Aorta (tissue), 5 donors: Measurements from ENCODE around the gene PLEKHG4. TPM values are rescaled to one million over a fixed set of nuclear protein-coding genes. Genes with fewer than 3 reads are reported as not detected.

Source experiments
- ATAC-seq: fragments of 200-7000 bp; cut with Tn5 transposase; one replicate; pipeline ENCODE4 v1.9.1; 2022; ENCODE audit warnings: moderate library complexity; ENCODE audit not compliant: low FRiP score
- DNase-seq, 2 donors: peaks; one replicate each; pipeline ENCODE4 v3.0.0-alpha.2; 2020
- H3K27ac ChIP-seq, 2 donors: one replicate each; pipeline ENCODE4 v1.5.1; 2013; ENCODE audit warnings: low read length in 2 of 2, mild to moderate bottlenecking in 2 of 2, moderate library complexity in 2 of 2, control low read depth in 1 of 2, inconsistent platforms in 1 of 2, low read depth in 1 of 2
- H3K27me3 ChIP-seq, 2 donors: one replicate each; pipeline ENCODE4 v1.6.1; 2013; ENCODE audit warnings: control low read depth in 1 of 2, low read length in 1 of 2, mild to moderate bottlenecking in 1 of 2, moderate library complexity in 1 of 2; ENCODE audit not compliant: insufficient read depth in 2 of 2, control insufficient read depth in 1 of 2
- H3K36me3 ChIP-seq, 2 donors: one replicate each; pipeline ENCODE4 v1.6.1; 2013; ENCODE audit warnings: control low read depth in 1 of 2, low read length in 1 of 2, mild to moderate bottlenecking in 1 of 2; ENCODE audit not compliant: insufficient read depth in 2 of 2, control insufficient read depth in 1 of 2
- H3K4me1 ChIP-seq, 2 donors: one replicate each; pipeline ENCODE4 v1.6.1; 2013; ENCODE audit warnings: low read length in 2 of 2, control low read depth in 1 of 2, mild to moderate bottlenecking in 1 of 2, moderate library complexity in 1 of 2; ENCODE audit not compliant: insufficient read depth in 2 of 2, control insufficient read depth in 1 of 2
- H3K4me3 ChIP-seq, 2 donors: one replicate each; pipeline ENCODE4 v1.5.1; 2013; ENCODE audit warnings: low read length in 2 of 2, control low read depth in 1 of 2, mild to moderate bottlenecking in 1 of 2
- H3K9me3 ChIP-seq: one replicate; pipeline ENCODE4 v1.6.1; 2013; ENCODE audit warnings: mild to moderate bottlenecking, low read length; ENCODE audit not compliant: control insufficient read depth
- WGBS, 2 donors: extraction: QIAGEN DNeasy Blood & Tissue Kit; methylation state at CpG; one replicate each; pipeline ENCODE4 v1.1.7; 2013; 5-methylcytosine and 5-hydroxymethylcytosine counted together
- intact Hi-C, 2 donors: fragments of 100-400 bp; cut with DNase I; formaldehyde crosslinking; loops; one replicate each; pipeline versions ENCODE4 v1.14.2 to v1.15.0; 2022
- polyA plus RNA-seq, 2 donors: library from polyadenylated mRNA; stranded (reverse); fragments of 200-250 nt; gene quantifications; one replicate each; pipeline ENCODE4 v1.2.3, GENCODE V29; 2013
- total RNA-seq, 2 donors: library from RNA; stranded (reverse); fragmentation: NEBNext Ultra II Directional; extraction: Animal tissue kit (Norgen Biotek cat#: 25700); gene quantifications; one replicate each; pipeline ENCODE4 v1.2.1, GENCODE V29; 2021
- donor health status: healthy with polysubstance abuse.
- donor health status: Bipolar disorder and iron deficiency.
- donor health status: DM: no; HTN: no; CAD: no.
- donor health status: DM: no; HTN: no; CAD: no.
- donor health status: DM: yes; HTN: yes; CAD: no.

PLEKHG4 gene
- total and polyA plus RNA-seq, 4 donors, result 2.1 to 16.7 (median 4.7) TPM

DNA sequence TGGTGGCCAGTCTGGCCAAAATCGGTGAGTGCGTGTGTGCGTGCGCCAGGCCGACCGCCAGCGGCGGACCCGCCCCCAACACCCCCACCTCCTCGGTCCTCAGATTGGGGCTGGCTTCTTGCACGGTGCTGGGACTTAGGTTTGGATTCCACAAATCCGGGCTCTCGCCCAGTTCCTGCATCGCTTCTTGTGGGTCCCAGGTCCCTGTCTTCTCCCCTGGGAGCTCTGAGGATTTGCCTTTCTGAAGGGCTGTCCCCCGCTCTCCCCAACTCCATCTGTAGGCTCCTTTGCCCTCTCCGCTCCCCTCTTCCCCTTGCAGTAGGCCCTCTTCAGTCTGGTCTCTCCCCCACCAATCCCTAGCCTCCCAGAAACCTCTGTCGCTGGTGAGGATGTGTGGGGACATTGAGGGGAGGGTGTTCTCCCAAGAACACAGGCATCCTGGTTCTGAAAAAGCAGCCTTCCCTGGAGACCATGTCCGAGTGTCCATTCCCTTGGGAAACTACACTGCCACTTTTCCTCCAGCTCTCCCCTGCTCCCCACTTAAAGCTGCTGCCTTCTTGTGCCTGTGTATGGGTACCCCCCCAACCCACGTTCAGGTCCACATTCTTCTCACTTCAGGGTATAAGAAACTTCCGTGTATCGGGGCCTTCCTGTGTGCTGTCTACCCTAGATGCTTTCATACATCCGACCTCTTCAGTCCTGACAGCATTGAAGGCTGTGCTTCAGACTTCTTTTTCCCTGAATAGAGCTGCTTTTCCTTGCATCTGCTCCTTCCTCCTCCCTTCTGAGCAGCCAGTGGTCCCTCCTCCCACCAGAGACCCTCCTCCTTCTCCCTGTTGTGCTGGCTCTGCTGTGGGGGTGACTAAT is 29.9 kb upstream of the PLEKHG4 start:
- H3K4me1 ChIP-seq, result no peaks in the 10 kb centered on the region
- WGBS, 2 donors, result 17 to 18% methylated on average over 19 to 22 of the region's 22 CpGs
- no peaks in the 10 kb centered on the region for H3K36me3 ChIP-seq
- H3K9me3 ChIP-seq, result no peaks in the 10 kb centered on the region
- peak; percentile 52 to 62 for DNase-seq
- intact Hi-C loops, result no loop called here
- ATAC-seq, result no peak
- H3K27me3 ChIP-seq, result no peaks in the 10 kb centered on the region
- H3K27ac ChIP-seq, result no peak overlapping the region
- no peak overlapping the region for H3K4me3 ChIP-seq

DNA sequence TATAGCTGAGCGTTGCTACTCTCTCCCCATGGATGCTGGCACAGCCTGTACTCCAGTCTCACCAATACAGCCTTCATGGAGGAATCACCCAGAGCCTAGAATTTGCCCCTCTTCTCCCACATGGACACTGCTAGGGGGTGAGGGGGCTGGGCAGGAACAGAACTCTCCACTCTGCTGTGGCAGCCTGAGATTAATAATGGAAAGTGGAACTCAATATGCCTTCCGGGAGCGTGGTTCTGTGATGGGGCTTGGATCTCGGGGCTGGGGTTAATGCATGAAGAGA is 29.3 kb upstream of the PLEKHG4 start:
- DNase-seq (peak in 1 of 2 donors; percentile 30), ATAC-seq (no peak)
- Histone ChIP-seq H3K9me3 (no peaks in the 10 kb centered on the region), H3K36me3 (no peaks in the 10 kb centered on the region), H3K27ac (no peak overlapping the region), H3K4me1 (no peaks in the 10 kb centered on the region), H3K27me3 (no peaks in the 10 kb centered on the region), H3K4me3 (no peak overlapping the region)
- WGBS, 2 donors, result 58 to 64% methylated on average over 4 of the region's 4 CpGs
- intact Hi-C loops, result no loop called here

DNA sequence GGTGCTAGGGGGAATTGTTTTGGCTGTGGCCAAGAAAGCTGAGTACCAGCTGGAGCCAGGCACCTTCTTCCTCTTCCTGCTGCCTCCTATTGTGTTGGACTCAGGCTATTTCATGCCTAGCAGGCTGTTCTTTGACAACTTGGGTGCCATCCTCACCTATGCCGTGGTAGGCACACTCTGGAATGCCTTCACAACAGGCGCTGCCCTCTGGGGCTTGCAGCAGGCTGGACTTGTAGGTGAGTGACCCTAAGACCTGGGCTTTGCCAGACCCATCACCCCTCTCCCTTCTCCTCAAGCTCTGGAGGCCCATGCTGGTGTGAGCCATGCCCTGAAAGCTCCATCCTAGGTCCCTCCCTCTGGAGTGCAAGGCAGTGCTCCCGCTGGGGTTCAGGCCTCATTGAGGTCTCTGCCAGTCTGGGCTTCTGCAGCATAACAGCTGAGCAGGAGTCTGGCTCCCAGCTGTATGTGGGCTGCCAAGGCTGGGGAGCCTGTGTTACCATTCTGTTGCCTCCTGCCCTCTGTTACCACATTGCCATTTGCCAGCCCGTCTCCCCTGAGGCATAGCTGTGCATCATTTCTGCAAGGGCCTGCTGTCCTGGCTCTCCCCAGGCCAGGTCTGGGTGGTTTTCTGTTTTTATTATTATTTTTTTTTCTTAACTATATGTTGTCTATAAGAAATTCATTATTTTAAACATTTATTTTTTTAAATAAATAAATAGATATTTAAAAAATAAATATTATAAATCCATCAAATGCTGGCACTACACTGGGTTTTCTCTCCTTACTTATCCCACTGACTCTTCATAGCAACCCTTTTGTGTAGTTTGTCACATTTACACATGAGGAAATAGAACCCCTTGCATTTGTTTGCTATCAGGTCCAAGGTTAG is 26.5 kb upstream of the PLEKHG4 start:
- no peaks in the 10 kb centered on the region for H3K9me3 ChIP-seq
- no peak overlapping the region for H3K4me3 ChIP-seq
- WGBS, 2 donors, result 77 to 78% methylated on average over 4 of the region's 4 CpGs
- intact Hi-C loops, result no loop called here
- no peak for ATAC-seq
- H3K4me1 ChIP-seq, result no peaks in the 10 kb centered on the region
- no peaks in the 10 kb centered on the region for H3K27me3 ChIP-seq
- DNase-seq, result peak in 1 of 2 donors; percentile 60
- H3K27ac ChIP-seq, result no peak overlapping the region
- H3K36me3 ChIP-seq, result no peaks in the 10 kb centered on the region

DNA sequence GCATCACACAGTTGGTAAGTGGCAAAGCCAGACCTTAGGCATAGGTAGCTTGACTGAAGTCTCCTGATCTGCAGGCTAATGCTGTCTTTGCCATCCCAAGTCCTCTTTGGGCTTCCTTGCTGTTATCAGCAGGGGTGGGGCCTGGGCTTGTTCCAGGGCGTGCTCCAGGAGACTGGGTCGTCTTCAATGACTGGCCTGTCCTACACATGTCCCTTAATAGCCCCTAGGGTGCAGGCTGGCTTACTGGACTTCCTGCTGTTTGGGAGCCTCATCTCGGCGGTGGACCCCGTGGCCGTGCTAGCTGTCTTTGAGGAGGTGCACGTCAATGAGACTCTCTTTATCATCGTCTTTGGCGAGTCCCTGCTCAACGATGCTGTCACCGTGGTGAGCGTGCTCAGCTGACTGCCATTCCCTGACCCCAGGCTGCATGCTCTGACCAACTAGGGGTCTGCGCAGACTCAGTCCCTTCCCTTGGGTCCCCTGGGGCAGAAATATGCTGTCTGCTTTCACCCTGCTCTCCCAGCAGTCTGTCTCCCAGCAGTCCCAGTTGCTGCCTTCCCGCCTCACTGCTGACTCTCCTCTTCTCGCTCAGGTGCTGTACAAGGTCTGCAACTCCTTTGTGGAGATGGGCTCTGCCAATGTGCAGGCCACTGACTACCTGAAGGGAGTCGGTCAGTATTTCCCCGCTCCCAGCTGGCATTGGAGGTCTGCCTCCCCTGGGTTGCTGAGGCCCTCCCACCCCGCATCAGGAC is 24.4 kb upstream of the PLEKHG4 start:
- H3K36me3 ChIP-seq, result no peaks in the 10 kb centered on the region
- H3K9me3 ChIP-seq, result no peaks in the 10 kb centered on the region
- H3K4me3 ChIP-seq, result no peak overlapping the region
- 90 to 92% methylated on average over 18 of the region's 18 CpGs for WGBS, 2 donors
- intact Hi-C loops, result no loop called here
- no peak for ATAC-seq
- peak in 1 of 2 donors; percentile 55 for DNase-seq
- H3K27me3 ChIP-seq, result no peaks in the 10 kb centered on the region
- H3K4me1 ChIP-seq, result no peaks in the 10 kb centered on the region
- no peak overlapping the region for H3K27ac ChIP-seq

DNA sequence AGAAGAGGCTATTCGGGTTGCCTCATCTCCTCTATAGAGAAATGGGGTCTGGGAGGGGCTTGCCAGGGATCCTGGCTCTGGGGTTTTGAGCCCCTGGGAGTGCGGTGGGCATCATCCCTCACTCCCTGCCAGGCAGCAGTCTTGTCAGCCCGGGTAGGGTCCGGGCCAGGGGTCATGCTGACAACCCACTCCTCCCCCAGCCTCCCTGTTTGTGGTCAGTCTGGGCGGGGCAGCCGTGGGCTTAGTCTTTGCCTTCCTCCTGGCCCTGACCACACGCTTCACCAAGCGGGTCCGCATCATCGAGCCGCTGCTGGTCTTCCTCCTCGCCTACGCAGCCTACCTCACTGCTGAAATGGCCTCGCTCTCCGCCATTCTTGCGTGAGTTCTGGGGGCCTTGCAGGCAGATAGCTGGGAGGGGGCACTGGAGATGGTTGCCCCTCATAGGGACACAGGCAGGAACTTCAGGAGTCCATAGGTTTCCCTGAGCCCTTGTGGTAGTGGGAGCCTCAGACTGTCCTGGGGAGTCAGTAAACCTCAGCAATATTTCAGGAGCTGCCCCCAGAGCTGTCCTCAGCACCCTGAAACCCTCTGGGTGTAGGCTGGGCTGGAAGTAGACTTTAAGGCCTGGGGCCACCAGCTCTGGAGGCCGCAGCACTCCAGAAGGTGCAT is 23.6 kb upstream of the PLEKHG4 start:
- intact Hi-C loops, result no loop called here
- 93 to 94% methylated on average over 17 of the region's 17 CpGs for WGBS, 2 donors
- no peaks in the 10 kb centered on the region for H3K27me3 ChIP-seq
- H3K4me1 ChIP-seq, result no peaks in the 10 kb centered on the region
- H3K27ac ChIP-seq, result no peak overlapping the region
- no peaks in the 10 kb centered on the region for H3K36me3 ChIP-seq
- no peak overlapping the region for H3K4me3 ChIP-seq
- DNase-seq (peak in 1 of 2 donors; percentile 66), ATAC-seq (no peak)
- H3K9me3 ChIP-seq, result no peaks in the 10 kb centered on the region

DNA sequence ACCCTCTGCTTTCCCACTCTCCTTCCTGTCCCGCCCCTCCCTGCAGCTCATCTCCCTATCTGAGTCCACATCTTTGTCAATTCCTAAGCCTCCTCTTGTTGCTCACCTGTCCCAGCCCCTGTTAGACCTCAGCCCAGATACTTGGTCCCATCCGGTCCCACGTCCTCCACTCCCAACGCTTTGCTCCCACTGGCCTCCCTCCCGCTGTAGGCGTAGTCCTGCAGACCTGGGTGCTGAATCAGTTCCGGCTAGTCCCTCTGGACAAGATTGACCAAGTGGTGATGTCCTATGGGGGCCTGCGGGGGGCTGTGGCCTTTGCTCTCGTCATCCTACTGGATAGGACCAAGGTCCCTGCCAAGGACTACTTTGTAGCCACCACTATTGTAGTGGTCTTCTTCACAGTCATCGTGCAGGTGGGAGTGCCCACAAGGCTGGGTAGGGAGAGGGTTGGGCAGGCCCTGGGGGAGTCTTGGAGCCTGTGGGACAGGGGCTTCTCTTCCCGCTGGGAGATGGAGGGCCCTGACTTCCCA is 22.6 kb upstream of the PLEKHG4 start:
- Histone ChIP-seq H3K9me3 (no peaks in the 10 kb centered on the region), H3K36me3 (no peaks in the 10 kb centered on the region), H3K27ac (no peak overlapping the region), H3K27me3 (no peaks in the 10 kb centered on the region), H3K4me3 (no peak overlapping the region), H3K4me1 (no peaks in the 10 kb centered on the region)
- intact Hi-C loops, result no loop called here
- no peak for ATAC-seq
- WGBS, 2 donors, result 96 to 97% methylated on average over 11 of the region's 11 CpGs
- peak in 1 of 2 donors; percentile 59 for DNase-seq

DNA sequence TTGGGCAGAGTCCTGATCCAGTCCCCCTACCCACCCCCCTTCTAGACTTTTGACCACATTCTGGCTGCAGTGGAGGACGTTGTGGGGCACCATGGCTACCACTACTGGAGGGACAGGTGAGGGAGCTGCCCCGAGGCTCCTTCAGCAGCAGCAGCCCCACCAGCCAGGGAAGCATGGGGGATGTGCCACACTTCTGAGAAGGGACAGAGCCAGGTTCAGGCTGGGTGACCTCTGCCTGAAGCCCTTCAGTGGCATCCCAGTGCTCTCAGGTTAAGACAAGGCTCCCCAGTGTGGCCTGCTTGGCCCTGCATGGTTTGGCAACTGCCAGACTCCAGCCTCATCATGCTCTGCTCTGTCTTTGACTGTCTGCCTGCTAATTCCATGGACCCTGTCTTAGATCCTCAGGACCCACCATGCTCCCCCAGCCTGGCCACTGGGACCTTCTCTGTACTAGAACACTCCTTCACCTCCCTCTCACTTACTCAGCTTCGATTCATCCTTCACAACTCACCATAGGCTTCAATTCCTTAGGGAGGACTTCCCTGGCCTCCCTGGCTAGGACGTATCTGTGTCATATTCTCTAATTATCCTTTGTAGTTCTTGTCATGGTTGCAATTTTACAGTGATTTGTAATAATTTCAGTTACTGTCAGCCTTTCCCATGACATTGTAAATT is 21.7 kb upstream of the PLEKHG4 start:
- no peak overlapping the region for H3K27ac ChIP-seq
- DNase-seq, result peak in 1 of 2 donors; percentile 35
- ATAC-seq, result no peak
- intact Hi-C loops, result no loop called here
- no peaks in the 10 kb centered on the region for H3K4me1 ChIP-seq
- H3K9me3 ChIP-seq, result no peaks in the 10 kb centered on the region
- no peaks in the 10 kb centered on the region for H3K27me3 ChIP-seq
- WGBS, 2 donors, result 87 to 92% methylated on average over 4 of the region's 4 CpGs
- H3K36me3 ChIP-seq, result no peaks in the 10 kb centered on the region
- H3K4me3 ChIP-seq, result no peak overlapping the region
